A673 (cell line): ENCODE data around the gene IL26. TPM values are rescaled to one million over a fixed set of nuclear protein-coding genes. Genes with fewer than 3 reads are reported as not detected.
"Not testable (repeated sequence)": the region's sequence is repeated elsewhere in the genome, so short reads cannot be mapped to it uniquely, and the experiment has no call there.

Experiments
- BruUV-seq: library from RNA; stranded (reverse); fragments of 400-500 nt; replicated peaks from 2 replicates; lab custom pipeline; 2021; lab: Mats Ljungman, UMichigan
- CTCF ChIA-PET: fragments of 300-600 bp; sonication (Branson Sonifier 250); formaldehyde crosslinking; loops from one replicate; lab custom pipeline; 2022; ENCODE audit warnings: antibody characterized with exemption; lab: Charles Lee
- POLR2A ChIA-PET: fragments of 300-600 bp; sonication (Branson Sonifier 250); formaldehyde crosslinking; loops from one replicate; lab custom pipeline; 2022; ENCODE audit warnings: antibody characterized with exemption; ENCODE audit not compliant: low non-redundant PET; lab: Charles Lee
- DNase-seq: peaks from one replicate; pipeline ENCODE4 v3.0.0-alpha.2; 2015; ENCODE audit warnings: low spot score
- H3K27ac ChIP-seq: fragments of 200-600 bp; sonication (generic); 2 replicates; pipeline ENCODE4 v1.5.1; 2016; ENCODE audit warnings: mixed run types, low read depth, mild to moderate bottlenecking, mixed read lengths, antibody characterized with exemption, low read length; ENCODE audit not compliant: poor library complexity, severe bottlenecking
- H3K27me3 ChIP-seq: fragments of 200-600 bp; sonication (generic); replicated peaks from 2 replicates; pipeline ENCODE4 v1.6.1; 2017; ENCODE audit warnings: mixed run types, low read depth, mild to moderate bottlenecking, mixed read lengths, antibody characterized with exemption, low read length; ENCODE audit not compliant: insufficient read depth, poor library complexity
- H3K36me3 ChIP-seq: fragments of 200-600 bp; sonication (generic); 2 replicates; pipeline ENCODE4 v1.6.1; 2016; ENCODE audit warnings: mixed run types, mild to moderate bottlenecking, mixed read lengths, antibody characterized with exemption, low read length; ENCODE audit not compliant: insufficient read depth, poor library complexity, severe bottlenecking
- H3K4me1 ChIP-seq: fragments of 200-600 bp; sonication (generic); 2 replicates; pipeline ENCODE4 v1.6.1; 2017; ENCODE audit warnings: mixed run types, mild to moderate bottlenecking, mixed read lengths, antibody characterized with exemption, low read length; ENCODE audit not compliant: insufficient read depth, poor library complexity, severe bottlenecking
- H3K4me3 ChIP-seq: fragments of 200-600 bp; sonication (generic); 2 replicates; pipeline ENCODE4 v1.5.1; 2016; ENCODE audit warnings: low read depth, mixed run types, mild to moderate bottlenecking, mixed read lengths, low read length; ENCODE audit not compliant: poor library complexity, severe bottlenecking
- H3K9me3 ChIP-seq: fragments of 200-600 bp; sonication (generic); 2 replicates; pipeline ENCODE4 v1.6.1; 2016; ENCODE audit warnings: mixed run types, low read depth, mild to moderate bottlenecking, mixed read lengths, antibody characterized with exemption, low read length; ENCODE audit not compliant: poor library complexity, severe bottlenecking
- CTCF ChIP-seq: fragments of 300-800, 200-600 bp; sonication (generic); conservative IDR thresholded peaks from 2 replicates; pipeline ENCODE4 v1.5.1; 2017; ENCODE audit warnings: low read depth, mild to moderate bottlenecking, antibody characterized with exemption, low read length, moderate library complexity, mixed read lengths
- EZH2 ChIP-seq: fragments of 200-600 bp; sonication (generic); IDR thresholded peaks from 2 replicates; pipeline ENCODE4 v1.6.1; 2017; ENCODE audit warnings: borderline replicate concordance, low read depth, mild to moderate bottlenecking, mixed read lengths, antibody characterized with exemption, low read length; ENCODE audit not compliant: poor library complexity, severe bottlenecking
- intact Hi-C: fragments of 100-400 bp; cut with micrococcal nuclease; formaldehyde crosslinking; loops from one replicate; pipeline ENCODE4 v1.10.0; 2022; ENCODE audit not compliant: unreplicated experiment
- total RNA-seq: library from RNA; stranded (reverse); gene quantifications from 2 replicates; pipeline ENCODE4 v1.2.3, GENCODE V29; 2021

The IL26 gene
- total RNA-seq, 1 experiment from 2014 or later: not detected

- no peak for DNase-seq
- Histone ChIP-seq H3K4me1 (no peaks in the 10 kb centered on the region), H3K27ac (no peak overlapping the region), H3K4me3 (no peak overlapping the region), H3K27me3 (no peaks in the 10 kb centered on the region), H3K9me3 (no peaks in the 10 kb centered on the region), H3K36me3 (no peaks in the 10 kb centered on the region)
- CTCF ChIA-PET: interaction anchor here (0.8 kb wide), 1 partner anchor 19 kb away, joined by 3 read pairs; no protein-coding TSS in a partner anchor
- intact Hi-C loops: no loop called here
- no peak for TF ChIP-seq EZH2
- TF ChIP-seq CTCF: no peak
- POLR2A ChIA-PET: no interaction called here
- BruUV-seq: no TSS peak
Observed at GRCh38 chr12:68176257-68176656, 49.4 kb downstream of the IL26 start.

- Histone ChIP-seq H3K36me3 (no peaks in the 10 kb centered on the region), H3K9me3 (no peaks in the 10 kb centered on the region), H3K4me3 (no peak overlapping the region), H3K4me1 (no peaks in the 10 kb centered on the region), H3K27ac (no peak overlapping the region), H3K27me3 (no peaks in the 10 kb centered on the region)
- ChIA-PET CTCF (interaction anchor here (0.8 kb wide), 1 partner anchor 18 kb away, joined by 3 read pairs; no protein-coding TSS in a partner anchor), POLR2A (no interaction called here)
- BruUV-seq: no TSS peak
- TF ChIP-seq EZH2: no peak
- no peak for TF ChIP-seq CTCF
- no peak for DNase-seq
- intact Hi-C loops: no loop called here
Observed at GRCh38 chr12:68175557-68176061, 50.0 kb downstream of the IL26 start.

GRCh38 chr12:68174761-68175160, 50.8 kb downstream of the IL26 start:
- H3K27ac ChIP-seq, H3K36me3 ChIP-seq, intact Hi-C loops, CTCF ChIA-PET, H3K27me3 ChIP-seq, DNase-seq, H3K9me3 ChIP-seq, H3K4me1 ChIP-seq, POLR2A ChIA-PET, BruUV-seq, H3K4me3 ChIP-seq: not testable (repeated sequence)

- no TSS peak for BruUV-seq
- intact Hi-C loops: no loop called here
- no peaks in the 10 kb centered on the region for H3K36me3 ChIP-seq
- POLR2A ChIA-PET: no interaction called here
- no peaks in the 10 kb centered on the region for H3K9me3 ChIP-seq
- H3K4me3 ChIP-seq: no peak overlapping the region
- H3K27me3 ChIP-seq: no peaks in the 10 kb centered on the region
- TF ChIP-seq EZH2 (no peak), CTCF (no peak)
- H3K27ac ChIP-seq: no peak overlapping the region
- CTCF ChIA-PET: no interaction called here
- DNase-seq: no peak
- H3K4me1 ChIP-seq: no peaks in the 10 kb centered on the region
Observed at GRCh38 chr12:68173792-68174191, 51.8 kb downstream of the IL26 start.
